ENCODE data around the gene DLG3.
"Not testable (repeated sequence)": the region's sequence is repeated elsewhere in the genome, so short reads cannot be mapped to it uniquely, and the experiment has no call there.

DLG3 gene

DNA sequence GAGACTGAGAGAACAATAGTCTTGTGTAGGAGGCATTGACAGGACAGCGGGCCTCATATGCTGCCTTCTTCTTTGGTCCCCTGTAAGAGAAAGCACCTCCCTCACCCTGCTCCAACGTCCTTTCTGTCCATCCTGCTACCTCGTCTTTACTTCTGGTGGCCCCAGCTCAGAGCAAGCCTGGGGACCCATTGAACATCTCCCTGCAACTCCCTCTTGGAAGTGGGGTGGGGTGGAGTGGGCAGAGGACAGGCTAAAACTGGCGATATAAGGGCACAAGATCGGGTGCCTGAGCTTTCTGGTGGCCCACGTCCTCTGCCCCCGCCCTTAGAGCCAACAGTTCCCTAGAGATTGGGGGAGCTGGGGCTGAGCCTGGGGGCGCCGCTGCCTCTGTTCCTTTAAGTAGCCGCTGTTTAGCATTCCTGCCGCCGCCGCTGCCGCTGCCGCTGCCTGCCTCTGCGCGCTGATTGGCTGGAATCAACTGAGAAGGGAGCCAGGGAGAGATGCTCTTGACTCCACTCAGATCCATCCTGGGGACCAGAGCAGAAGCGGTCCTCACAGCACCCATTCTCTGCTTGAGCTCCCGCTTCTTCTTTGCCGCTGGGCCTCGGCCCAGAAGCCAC is at the start of gene DLG3:
TSS of gene DLG3 (plus strand) at position 510 of the 620 bp plus-strand sequence. CDS start 367 bp downstream, outside the sequence.
- no peak within 1 kb of the TSS for H3K27ac ChIP-seq
- TF ChIP-seq, protein P1, sequence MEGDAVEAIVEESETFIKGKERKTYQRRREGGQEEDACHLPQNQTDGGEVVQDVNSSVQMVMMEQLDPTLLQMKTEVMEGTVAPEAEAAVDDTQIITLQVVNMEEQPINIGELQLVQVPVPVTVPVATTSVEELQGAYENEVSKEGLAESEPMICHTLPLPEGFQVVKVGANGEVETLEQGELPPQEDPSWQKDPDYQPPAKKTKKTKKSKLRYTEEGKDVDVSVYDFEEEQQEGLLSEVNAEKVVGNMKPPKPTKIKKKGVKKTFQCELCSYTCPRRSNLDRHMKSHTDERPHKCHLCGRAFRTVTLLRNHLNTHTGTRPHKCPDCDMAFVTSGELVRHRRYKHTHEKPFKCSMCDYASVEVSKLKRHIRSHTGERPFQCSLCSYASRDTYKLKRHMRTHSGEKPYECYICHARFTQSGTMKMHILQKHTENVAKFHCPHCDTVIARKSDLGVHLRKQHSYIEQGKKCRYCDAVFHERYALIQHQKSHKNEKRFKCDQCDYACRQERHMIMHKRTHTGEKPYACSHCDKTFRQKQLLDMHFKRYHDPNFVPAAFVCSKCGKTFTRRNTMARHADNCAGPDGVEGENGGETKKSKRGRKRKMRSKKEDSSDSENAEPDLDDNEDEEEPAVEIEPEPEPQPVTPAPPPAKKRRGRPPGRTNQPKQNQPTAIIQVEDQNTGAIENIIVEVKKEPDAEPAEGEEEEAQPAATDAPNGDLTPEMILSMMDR (conservative IDR thresholded peaks at IDR 0.05) = no peak
- no peak for TF ChIP-seq ZFX (IDR thresholded peaks at IDR 0.05)

DNA sequence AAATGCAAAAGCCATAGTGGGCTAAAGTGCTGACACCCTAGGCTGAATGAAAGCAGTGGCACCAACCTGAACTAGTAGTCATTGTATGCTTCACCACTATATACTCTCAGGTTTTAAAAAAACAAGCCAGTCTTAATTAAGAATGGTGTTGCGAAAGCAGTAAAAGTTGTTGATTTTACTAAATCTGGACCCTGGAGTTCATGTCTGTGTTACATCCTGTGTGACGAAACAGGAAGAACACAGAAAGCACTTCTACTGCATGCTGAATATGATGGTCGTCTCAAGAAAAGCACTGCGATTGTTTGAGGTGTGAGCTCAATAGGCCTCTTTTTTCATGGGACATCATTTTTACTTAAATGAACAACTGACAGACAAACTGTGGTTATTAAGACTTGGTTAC is 45.7 kb upstream of the DLG3 start:
- H3K27ac ChIP-seq = no peak overlapping the region
- TF ChIP-seq, protein P1 (conservative IDR thresholded peaks at IDR 0.05) = no peak

DNA sequence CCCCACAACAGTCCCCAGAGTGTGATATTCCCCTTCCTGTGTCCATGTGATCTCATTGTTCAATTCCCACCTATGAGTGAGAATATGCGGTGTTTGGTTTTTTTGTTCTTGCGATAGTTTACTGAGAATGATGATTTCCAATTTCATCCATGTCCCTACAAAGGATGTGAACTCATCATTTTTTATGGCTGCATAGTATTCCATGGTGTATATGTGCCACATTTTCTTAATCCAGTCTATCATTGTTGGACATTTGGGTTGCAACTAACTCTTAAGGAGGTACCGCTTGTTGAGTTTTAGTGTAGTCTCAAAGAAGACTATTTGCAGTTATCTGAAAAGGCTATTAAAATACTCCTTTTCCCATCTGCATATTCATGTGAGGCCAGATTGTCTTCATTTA is 44.5 kb upstream of the DLG3 start:
- not testable (repeated sequence) for H3K27ac ChIP-seq

DNA sequence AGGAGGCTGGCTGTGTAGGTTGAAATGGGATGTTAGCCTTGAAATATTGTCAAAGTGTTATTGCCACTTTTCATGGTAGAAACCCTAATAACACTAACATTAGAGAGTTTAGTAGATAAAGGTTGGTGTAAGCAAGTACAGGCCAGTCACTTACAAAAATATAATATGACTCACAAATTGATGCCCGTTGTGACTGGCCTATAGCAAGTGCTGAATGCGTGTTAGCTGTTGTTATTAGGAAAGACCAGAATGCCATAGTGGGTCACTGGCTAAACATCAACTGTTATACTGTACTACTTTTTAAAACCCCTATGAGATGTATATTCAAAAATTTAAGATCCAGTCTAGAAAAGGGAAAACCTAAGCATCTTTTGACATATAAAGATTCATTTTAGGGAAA is 41.9 kb upstream of the DLG3 start:
- no peak for TF ChIP-seq ZFX (IDR thresholded peaks at IDR 0.05)
- H3K27ac ChIP-seq = no peak overlapping the region

DNA sequence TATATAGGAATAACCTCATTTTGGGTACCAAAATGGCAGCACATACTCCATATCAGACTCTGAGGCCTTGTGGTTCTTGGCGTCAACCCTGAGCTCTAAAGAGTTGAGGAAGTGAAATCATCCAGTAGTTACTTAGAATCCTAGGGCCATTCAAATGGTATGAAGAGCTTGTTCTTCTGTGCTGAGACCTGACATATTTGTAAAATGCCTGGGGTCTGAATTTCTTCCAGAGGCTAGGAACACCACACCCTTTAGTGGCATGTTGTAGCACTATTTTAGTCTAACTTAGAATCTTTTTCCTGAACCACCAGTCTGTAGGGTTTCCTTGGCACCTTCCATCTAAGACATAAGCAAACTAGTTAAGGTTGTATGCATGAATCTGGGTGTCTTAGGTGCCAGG is 39.6 kb upstream of the DLG3 start:
- TF ChIP-seq, protein P1 (conservative IDR thresholded peaks at IDR 0.05) = no peak
- no peak for TF ChIP-seq ZFX (IDR thresholded peaks at IDR 0.05)
- no peak overlapping the region for H3K27ac ChIP-seq

DNA sequence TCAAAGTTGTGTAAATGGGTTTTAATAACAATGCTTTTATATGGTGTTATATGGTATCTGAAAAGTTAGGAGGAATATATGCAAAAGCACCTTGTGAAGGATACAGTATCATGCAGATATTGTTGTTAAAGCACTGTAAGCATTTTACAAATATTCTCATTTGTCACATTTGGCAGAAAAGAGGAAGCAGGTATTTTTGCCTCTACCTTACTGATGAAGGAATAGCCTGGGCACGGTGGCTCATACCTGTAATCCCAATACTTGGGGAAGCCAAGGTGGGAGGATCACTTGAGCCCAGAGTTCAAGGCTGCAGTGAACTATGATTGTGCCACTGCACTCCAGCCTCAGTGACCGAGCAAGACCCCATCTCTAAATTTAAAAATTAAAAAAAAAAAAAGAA is 33.7 kb upstream of the DLG3 start:
- no peak overlapping the region for H3K27ac ChIP-seq
- no peak for TF ChIP-seq ZFX (IDR thresholded peaks at IDR 0.05)
- TF ChIP-seq, protein P1 (conservative IDR thresholded peaks at IDR 0.05) = no peak

DNA sequence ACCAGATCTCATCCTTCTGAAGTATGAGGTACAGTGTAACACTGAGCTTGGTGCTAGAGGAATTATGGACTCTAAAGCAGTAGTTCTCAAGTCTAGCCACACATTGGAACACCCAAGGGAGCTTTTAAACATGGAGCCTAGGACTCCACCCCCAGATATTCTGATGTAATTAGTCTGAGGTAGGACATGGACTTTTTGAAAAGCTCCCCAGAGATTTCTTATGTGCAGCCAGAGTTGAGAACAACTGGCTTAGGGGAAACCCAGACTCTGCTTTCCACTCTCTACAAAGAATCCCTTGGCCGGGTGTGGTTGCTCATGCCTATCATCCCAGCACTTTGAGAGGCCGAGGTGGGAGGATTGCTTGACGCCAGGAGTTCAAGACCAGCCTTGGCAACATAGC is 33.2 kb upstream of the DLG3 start:
- no peak overlapping the region for H3K27ac ChIP-seq
- TF ChIP-seq ZFX (IDR thresholded peaks at IDR 0.05) = no peak
- TF ChIP-seq, protein P1 (conservative IDR thresholded peaks at IDR 0.05) = no peak

DNA sequence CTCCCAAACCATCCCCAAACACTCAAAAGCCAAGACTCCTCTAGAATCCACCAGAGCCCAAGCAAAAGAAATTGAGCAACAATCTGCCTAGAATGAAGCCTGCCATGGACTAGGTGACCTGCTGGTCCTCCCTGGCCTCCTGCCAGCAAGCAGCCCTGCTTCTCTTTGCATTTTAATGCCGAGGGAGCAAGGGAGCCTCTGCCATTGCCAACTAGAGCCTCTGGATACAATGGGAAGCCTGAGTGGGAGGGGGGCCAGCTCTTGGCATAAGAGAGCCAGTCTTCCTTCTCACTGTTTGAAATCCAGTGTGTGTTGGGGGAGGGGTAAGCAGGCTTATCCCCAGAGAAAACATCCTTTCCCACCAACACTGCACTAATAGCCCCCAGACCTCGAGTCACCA is 23.0 kb upstream of the DLG3 start:
- no peak overlapping the region for H3K27ac ChIP-seq
- no peak for TF ChIP-seq ZFX (IDR thresholded peaks at IDR 0.05)

DNA sequence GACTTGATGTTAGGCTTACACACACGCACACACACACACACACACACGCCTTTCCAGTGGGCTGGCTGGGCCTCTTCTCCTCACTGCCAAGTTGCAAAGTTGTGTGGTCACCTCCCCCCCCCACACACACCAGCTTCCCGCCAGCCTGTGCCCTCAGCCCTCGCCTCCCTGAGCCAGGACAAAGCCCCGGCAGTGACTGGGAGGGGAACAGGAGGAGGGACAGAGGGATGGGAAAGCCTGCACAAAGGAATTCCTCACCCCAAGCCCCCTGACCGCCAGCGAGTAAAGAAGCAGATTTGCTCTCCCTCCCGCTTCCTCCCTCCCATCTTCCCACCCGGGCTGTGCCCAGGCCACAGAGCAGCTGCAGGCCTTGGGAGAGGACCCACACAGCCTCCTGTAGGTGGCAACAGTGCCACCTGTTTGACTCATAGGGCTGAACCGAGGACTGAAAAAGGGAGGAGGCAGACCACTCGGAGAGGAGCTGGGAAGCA is 21.7 kb upstream of the DLG3 start, which contains the start of gene GDPD2:
TSS of gene GDPD2 (plus strand) at position 464 of the 491 bp plus-strand sequence. CDS start 1,671 bp downstream, outside the sequence.
- H3K27ac ChIP-seq = no peak within 1 kb of the TSS
- TF ChIP-seq, protein P1 (conservative IDR thresholded peaks at IDR 0.05) = no peak; the same call in none of the 2 replicates
- no peak for TF ChIP-seq ZFX (IDR thresholded peaks at IDR 0.05)
